SW 1271 (cell line): ENCODE measurements around the gene B3GNT8.
"Not testable (repeated sequence)": the region's sequence is repeated elsewhere in the genome, so short reads cannot be mapped to it uniquely, and the experiment has no call there.

Source experiments
- DNase-seq, 2 experiments: peaks; one replicate each; lab custom pipeline; 2025; lab: John Stamatoyannopoulos, UW

The B3GNT8 gene

DNA sequence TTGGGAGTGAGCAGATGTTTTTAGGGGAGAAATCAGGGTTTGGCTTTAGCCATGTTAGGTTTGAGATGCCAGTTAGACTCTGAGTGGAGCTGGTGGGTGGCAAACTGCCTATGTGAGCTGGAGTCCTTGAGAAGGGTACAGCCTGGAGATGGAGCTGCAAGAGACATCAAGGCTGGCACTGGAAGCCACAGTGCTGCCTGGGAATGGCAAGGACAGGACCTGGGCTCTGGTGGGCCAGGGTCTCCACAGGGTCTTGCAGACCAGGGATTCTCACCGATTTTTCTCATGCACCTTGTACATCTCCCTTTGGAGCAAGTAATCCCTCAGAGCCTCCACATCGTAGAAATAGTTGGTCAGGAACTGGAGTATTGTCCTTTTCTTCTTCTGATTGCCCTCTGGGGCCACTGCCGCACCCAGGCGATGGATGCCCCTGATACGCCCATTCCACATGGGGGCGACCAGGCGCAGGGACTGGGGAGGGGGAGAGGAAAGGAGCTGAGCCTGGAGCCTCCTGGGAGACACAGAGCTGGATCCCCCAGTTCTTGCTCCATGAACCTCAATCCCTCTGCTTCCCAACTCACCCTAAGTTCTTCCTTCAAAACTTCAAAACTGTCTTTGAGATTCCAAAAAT lies 10.9 kb upstream of the B3GNT8 start:
- DNase-seq = no peak

DNA sequence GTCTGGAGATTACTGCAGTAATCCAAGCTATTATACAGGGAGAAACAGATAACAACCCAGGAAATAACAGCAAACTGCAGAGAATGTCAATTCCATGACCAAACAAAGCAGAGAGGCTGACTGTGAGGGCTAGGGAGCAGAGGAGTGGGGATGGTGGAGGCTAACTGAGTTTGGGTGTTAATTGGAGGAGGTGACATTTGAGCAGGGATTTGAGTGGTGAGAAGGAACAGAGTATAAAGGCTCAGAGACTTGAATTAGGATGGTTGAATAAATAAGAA lies 9.4 kb upstream of the B3GNT8 start:
- no peak for DNase-seq

DNA sequence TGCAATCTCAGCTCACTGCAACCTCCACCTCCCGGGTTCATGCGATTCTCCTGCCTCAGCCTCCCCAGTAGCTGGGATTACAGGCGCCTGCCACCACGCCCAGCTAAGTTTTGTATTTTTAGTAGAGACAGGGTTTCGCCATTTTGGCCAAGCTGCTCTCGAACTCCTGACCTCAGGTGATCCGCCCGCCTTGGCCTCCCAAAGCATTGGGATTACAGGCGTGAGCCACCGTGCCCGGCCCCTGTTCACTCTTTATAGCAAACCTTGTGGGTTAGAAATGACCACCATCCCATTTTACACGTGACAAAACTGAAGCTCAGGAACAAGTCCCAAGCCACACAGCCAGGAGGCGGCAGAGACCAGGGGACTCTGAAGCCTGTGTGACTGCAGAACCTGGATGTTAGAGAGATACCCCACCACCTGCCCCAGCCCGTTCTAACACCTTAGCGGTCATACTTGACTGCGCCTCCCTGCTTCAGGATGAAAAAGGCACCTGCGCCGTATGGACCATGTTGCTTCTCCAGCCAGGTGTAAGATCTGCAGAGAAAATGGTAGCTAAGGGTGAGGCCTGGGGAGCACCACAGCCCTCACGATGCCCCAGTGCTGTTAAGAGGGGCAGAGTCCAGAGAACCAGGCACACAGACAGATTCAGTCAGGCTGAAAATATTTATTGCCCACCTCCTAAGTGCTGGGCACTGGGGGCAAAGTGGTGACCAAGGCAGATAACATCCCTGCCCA lies 8.9 kb upstream of the B3GNT8 start:
- DNase-seq = no peak

DNA sequence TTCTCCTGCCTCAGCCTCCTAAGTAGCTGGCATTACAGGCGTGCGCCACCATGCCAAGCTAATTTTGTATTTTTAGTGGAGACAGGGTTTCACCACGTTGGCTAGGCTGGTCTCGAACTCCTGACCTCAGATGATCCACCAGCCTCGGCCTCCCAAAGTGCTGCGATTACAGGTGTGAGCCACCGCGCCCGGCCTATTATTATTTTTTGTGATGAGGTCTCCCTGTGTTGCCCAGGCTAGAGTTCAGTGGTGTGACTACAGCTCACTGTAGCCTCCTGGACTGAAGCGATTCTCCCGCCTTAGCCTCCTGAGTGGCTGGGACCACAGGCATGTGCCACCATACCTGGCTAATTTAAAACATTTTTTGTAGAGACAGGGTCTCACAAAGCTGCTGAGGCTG lies 8.2 kb upstream of the B3GNT8 start:
- DNase-seq = not testable (repeated sequence)

DNA sequence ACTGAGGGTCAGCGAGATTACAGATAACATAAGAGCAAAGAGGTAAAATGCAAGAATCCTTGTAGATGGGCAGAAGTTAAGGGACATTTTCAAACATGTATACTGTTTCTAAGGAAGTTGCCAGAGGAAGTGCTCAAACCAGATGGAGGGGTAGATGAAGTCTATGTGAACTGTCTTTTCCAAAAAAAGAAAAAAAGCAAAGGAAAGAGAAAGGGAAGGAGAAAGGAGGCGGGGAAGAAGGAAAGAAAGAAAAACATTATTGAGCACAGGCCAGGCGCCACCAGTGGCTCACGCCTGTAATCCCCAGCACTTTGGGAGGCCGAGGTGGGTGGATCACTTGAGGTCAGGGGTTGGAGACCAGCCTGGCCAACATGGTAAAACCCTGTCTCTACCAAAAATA lies 7.3 kb upstream of the B3GNT8 start:
- no peak for DNase-seq

DNA sequence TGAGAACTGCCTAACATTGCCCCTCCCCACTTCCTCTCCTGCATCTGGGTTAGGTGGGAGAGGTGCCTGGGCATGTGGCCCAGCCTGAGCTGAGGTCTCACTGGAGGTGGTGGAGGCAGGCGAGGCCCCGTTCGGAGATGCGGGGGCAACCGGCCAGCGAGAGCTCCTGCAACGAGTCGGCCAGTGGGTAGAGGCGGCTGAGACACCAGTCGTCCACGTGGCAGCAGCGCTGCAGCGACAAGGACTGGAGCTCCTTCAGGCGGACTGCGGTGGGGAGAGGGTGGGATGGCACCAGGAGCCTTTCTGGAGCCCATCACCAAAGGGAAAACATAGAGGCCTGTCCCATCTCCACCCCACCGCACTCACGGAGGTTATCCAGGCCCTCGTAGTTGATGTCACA lies 6.0 kb upstream of the B3GNT8 start:
- DNase-seq = no peak

DNA sequence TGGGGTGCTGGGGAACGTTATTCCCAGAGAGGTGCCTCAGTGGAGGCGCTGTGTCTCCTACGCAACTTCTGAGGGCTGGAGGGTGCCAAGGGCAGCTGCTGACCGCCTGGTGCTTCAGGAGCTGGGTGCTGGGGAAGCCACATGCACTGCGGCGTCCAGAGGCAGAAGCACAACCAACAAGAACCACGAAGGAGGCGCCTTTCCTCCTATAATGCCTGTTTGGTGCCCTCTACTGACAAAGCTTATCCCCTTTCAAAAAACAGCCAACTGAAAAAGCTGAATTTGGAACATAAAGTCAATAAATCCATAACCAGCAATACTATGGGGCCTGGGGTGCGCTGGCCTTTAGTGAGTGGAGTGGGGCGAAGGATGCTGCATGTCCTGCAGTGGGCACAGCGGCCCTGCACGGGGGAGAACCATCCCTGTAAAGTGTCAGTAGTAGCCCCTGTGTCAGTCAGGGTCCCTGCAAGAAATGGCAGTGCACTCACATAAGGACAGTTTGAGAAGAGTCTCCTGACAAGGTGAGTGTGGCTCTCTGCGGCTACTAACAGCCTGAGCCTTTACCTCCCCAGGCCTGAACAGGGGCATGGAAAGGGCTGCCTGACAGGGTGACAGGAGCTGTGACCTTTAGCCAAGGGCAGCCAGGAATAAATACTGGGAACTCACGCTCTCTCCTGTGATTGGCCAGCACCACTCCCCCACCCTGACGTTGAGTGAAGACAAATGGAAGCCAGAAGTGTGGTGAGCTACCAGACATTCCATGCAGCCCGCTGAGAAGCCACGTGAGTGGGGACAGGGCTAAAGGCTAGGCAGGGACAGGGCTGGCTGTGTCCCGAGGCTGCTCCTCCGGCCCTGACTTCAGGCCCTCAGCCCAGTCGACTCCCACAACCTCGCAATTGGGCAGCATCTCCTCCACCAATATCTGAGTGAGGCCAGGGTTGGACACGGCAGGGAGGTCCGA lies 4.5 kb upstream of the B3GNT8 start:
- no peak for DNase-seq

DNA sequence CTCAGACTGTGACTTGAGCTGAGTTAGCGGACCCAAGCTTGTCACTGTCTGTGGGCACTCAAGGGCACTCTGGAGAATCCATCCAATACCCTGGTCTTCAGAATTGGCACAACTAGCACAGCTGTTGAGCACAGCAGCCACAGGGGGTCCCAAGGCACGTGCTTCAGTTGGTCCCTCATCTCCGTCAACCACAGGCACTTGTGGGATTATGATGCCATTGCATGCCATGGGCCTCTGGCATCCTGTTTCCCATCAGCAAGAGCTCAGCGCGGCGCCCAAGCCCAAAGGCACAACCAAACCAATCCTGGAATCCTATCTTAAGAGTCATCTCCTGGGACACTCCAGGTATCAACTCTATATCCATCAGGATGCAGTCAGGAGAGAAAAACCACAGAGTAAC lies 3.7 kb upstream of the B3GNT8 start:
- no peak for DNase-seq

DNA sequence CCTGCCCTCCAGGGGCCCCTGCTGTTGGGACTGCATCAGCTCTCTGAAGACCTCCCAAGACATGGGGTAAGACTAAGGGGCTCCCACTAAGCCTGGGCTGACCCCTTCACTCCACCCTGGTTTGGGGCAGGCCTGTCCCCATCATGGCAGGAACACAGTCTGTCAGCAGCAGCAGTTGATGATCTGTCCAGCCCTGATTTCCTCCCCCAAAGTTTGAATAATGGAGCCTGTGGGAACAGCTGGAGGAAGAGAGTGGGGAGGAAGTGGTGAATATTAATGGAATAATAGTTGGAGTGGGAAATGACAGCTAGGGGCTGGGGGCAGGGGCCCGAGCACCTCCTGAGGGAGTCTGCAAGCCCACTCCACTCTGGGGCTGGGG lies 1.3 kb upstream of the B3GNT8 start:
- DNase-seq = no peak

DNA sequence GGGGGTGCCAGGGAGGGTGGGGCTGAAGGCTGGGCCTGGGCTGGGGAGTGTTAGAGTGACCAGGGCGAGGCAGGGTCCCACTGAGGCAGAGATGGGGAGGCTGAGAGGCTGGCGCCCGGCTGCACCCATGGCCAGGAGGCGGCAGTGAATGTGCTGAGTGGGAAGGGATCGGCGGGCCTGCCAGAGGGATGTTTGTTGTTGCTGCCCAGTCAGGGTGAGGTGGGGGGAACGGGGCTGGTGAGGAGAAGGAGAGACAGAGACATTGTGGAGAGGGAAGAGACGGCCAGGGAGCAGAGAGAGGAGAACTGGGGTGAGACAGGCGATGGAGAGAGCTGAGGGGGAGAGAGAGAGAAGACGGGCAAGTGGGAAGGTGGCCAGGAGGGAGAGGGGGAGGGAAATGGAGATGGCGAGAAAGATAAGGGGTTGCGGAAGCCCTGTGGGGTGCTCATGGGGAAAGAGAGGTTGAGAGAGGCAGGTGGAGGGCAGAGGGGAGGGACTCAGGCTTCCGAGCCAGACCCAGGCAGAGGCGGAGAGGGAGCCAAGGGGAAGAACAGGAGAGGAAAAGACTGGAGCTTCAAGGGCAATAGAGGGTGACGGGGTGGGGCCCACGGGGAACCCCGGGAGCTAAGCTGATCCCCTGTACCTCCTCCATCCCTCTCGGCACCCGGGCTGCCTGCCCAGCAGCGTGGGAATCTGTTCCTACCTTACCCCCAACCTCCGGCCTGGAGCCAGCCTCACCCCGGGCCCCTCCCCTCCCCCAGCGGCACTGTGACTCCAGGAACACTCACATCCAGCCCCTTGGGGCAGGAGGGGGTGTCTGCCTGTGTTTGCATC lies 690 bp upstream of the B3GNT8 start:
- no peak for DNase-seq

DNA sequence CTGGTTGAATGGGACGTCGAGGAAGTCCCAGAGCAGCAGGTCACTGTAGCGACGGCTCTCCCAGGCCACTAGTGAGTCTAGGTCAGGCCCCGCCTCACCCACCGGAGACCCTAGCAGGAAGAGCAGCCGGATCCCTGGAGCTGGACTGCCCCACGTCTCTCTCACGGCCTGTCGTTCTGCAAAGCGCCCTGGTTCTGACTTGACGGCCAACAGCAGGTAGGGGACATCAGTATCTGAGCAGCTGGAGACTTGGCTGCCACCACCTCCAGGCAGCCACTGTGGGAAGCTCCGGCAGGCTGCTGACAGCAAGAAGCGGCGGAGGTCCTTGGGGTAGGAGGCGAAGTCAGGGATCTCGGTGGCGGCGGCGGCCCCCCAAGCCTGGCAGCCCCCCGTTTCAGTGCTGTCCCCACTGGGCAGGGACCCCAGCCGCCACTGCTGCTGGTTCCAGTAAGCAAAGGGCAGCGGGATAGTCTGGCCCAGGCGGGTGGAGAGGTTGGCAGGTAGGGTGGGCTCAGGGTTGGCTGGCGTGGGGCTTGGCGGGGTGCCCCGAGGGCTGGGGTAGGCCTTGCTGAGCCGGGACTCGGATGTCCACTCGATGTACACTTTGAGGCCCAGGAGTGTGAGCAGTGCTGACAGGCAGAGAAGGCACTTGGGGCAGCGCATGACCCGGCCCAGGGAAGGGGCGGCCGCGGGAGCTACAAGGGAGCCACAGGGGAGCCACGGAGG lies 895 bp downstream of the B3GNT8 start:
- no peak for DNase-seq

DNA sequence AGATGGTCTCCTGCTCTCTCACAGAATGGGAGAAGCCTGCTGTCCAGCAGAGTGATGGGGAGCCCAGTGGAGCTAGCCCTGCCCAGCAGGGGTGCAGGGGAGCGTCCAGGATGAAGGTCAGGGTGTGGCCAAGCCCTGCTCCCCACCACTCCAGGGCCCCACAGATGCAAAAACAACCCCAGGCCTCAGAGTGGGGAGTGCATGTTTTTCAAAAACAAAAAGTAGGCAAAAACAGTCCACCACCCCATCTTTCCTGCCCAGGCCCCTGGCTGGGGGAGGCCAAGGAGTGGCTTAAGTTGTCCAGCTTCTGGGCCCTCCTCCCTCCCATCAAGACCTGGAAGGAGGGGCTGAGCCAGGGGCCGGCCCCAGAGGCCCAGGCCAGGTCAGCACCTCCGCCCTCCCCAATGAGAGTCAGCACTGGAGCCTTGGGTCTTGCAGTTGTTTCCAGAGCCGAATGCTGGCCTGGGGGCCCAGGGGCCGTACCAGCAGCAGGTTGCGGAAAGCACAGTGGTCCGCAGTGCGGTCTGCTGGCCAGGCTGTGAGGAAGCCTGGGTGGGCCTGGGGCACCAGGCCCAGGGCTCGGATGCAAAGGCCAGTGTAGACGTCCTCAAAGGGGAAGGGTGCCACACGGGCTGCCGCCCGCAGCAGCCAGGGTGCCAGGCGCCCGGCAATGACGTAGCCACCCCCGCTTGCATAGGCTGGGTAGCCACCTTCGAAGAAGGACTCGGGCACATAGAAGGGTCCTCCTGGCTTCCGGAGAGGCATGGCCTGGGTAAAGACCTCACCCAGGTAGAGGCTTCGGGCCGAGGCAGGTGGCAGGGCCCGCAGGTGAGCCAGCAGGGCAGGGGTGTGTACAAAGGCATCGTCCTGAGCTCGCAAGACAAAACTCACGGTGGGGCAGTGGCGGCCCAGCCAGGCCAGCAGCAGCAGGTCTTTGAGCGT lies 1.7 kb downstream of the B3GNT8 start:
- no peak for DNase-seq

DNA sequence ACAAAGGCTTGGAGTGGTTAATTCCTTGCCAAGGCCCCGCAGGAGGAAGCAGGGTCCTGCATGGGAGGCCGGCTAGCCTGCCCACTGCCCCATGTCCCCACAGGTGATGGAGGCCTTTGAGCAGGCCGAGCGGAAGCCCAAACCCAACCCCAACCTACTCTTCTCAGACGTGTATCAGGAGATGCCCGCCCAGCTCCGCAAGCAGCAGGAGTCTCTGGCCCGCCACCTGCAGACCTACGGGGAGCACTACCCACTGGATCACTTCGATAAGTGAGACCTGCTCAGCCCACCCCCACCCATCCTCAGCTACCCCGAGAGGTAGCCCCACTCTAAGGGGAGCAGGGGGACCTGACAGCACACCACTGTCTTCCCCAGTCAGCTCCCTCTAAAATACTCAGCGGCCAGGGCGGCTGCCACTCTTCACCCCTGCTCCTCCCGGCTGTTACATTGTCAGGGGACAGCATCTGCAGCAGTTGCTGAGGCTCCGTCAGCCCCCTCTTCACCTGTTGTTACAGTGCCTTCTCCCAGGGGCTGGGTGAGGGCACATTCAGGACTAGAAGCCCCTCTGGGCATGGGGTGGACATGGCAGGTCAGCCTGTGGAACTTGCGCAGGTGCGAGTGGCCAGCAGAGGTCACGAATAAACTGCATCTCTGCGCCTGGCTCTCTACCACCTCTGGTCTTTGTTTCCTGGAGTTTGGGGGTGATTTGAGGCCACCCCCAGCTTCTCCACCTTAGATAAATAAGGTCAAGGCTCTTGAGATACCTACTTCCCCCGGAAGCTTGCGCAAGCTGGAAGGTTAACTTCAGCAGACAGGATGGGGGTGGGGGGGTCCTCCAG lies 2.6 kb downstream of the B3GNT8 start:
- no peak for DNase-seq

DNA sequence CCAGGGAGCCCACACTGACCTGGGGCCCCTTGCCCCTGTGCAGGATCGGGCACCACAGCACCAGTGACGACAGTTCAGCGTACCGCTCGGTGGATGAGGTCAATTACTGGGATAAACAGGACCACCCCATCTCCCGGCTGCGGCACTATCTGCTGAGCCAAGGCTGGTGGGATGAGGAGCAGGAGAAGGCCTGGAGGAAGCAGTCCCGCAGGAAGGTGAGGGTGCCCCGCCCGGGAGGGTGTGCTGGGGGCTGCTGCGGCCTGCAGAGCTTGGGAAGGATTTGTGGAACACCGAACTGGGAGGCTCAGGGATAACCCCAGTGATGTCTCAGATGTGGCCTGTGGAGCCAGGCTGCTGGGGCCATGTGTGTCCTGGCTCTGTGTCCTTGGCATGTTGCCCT lies 4.2 kb downstream of the B3GNT8 start:
- no peak for DNase-seq

DNA sequence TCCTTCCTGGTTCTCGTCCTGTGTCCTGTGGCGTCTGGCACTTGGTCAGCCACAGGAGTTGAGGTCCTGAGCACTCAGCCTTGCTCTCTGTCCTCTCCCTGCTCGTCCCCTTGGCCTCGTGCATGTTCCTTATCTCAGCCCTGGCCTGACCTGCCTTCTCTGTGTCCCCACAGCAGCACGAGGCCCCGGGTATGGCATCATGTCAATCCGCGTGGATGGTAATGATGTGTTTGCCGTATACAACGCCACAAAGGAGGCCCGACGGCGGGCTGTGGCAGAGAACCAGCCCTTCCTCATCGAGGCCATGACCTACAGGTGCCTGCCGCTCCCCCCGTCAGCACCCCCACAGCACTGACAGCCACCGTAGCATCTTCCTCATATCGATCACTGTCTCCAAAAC lies 4.7 kb downstream of the B3GNT8 start:
- no peak for DNase-seq

DNA sequence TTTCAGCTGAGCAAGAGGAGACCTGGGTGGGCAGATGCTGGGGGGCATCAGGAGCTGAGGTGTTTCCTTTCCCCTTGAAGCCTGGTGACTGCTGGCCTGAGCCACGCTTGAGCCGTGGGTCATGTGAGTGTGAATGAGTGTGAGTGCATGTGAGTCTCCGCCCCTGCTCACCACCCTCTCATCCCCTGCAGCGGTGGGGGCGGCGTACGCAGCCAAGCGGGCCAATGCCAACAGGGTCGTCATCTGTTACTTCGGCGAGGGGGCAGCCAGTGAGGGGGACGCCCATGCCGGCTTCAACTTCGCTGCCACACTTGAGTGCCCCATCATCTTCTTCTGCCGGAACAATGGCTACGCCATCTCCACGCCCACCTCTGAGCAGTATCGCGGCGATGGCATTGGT lies 5.2 kb downstream of the B3GNT8 start:
- no peak for DNase-seq

DNA sequence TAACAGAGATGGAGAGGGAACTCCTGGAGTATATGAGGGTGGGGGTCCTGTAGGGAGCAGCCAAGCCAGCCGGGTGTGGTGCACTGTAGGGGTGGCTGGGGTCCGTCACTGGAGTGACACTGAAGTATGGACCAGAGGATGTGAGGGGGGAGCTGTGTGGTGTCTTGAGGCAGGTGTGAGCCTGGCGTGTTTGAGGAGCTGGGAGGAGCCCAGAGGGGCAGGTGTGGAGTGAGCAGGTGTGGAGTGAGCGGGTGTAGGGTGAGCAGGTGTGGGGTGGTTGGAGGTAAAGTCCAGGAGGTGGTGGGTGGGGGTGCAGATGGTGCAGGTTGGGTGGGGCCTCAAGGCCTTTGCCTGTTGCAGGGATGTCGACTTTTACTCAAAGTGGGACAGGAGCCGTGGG lies 5.9 kb downstream of the B3GNT8 start:
- no peak for DNase-seq

DNA sequence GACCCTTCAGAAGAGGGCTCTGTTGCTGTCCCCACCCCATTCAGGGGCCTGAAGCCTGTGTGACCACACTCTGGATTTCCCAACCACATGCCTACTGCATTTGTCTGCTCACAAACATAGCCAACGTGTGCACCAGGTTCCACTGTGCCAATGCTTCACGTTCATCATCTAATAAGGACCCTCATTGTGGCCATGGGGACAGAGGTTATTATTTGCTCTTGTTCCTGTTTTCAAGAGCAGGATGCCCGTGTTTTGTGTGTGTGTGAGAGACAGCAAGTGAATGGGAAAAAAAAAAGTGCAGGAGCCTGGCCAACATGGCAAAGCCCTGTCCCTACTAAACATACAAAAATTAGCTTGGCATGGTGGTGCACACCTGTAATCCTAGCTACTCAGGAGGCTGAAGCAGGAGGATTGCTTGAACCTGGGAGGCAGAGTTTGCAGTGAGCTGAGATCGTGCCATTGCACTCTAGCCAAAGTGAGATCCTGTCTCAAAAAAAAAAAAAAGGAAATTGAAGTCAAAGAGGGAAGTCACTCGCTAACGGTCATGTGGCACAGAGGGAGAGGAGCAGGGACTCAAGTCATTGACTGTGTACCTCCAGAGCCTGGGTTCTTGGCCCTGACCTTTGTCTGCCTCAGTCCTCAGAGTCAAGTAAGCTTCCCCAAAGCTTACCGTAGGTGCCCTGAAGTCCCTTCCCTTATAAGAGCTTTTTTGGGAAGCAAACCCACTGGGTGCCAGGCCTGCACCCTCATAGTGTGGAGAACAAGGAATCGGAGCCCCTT lies 6.9 kb downstream of the B3GNT8 start:
- DNase-seq = no peak

DNA sequence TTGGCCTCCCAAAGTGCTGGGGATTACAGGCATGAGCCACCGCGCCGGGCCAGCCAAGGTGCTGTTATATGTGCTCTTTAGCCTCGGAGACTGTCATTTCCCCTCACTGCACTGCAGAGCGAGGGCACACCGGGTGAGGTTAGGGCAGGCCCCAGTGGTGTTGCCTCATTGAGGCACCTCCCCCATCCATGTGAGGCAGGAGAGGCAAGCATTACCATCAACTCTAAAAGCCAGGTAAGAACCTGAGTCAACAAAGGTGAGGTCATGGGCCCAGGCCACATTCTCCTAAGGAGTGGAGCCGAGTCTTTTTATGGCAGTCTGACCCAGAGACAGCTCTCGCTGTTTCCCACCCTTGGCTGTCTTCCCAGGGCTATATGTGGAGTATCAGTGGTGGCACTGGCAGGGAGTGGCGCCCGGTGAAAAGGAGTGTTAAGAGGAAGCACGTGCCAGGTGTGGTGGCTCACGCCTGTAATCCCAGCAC lies 10.9 kb downstream of the B3GNT8 start:
- DNase-seq = no peak
